Hepatocyte (in vitro differentiated cells): Measurements from ENCODE around the gene TASOR2. TPM values are rescaled to one million over a fixed set of nuclear protein-coding genes. Genes with fewer than 3 reads are reported as not detected.

ENCODE experiments used
- DNase-seq: peaks from one replicate; pipeline ENCODE4 v3.0.0-alpha.2; 2016; ENCODE audit warnings: low spot score
- H2AFZ ChIP-seq: fragments of 200-600 bp; sonication (generic); 2 replicates; pipeline ENCODE4 v1.6.0; 2016; ENCODE audit warnings: antibody characterized with exemption, mild to moderate bottlenecking
- H3K27ac ChIP-seq: fragments of 200-600 bp; sonication (generic); 2 replicates; pipeline ENCODE4 v1.5.1; 2016; ENCODE audit warnings: mild to moderate bottlenecking
- H3K27me3 ChIP-seq: fragments of 200-600 bp; sonication (generic); 2 replicates; pipeline ENCODE4 v1.6.1; 2016
- H3K36me3 ChIP-seq: fragments of 200-600 bp; sonication (generic); replicated peaks from 2 replicates; pipeline ENCODE4 v1.5.1; 2016; ENCODE audit warnings: low read depth; ENCODE audit not compliant: insufficient read depth
- H3K4me1 ChIP-seq: fragments of 200-600 bp; sonication (generic); 2 replicates; pipeline ENCODE4 v1.5.1; 2016; ENCODE audit warnings: mild to moderate bottlenecking, moderate library complexity; ENCODE audit not compliant: insufficient read depth
- H3K4me2 ChIP-seq: fragments of 200-600 bp; sonication (generic); 2 replicates; pipeline ENCODE4 v1.6.0; 2016
- H3K4me3 ChIP-seq: fragments of 200-600 bp; sonication (generic); 2 replicates; pipeline ENCODE4 v1.5.1; 2016; ENCODE audit warnings: mild to moderate bottlenecking
- H3K79me2 ChIP-seq: fragments of 200-600 bp; sonication (generic); 2 replicates; pipeline ENCODE4 v1.6.0; 2017; ENCODE audit warnings: mild to moderate bottlenecking
- H3K9me2 ChIP-seq: fragments of 200-600 bp; sonication (generic); replicated peaks from 2 replicates; pipeline ENCODE4 v1.6.0; 2017; ENCODE audit warnings: mild to moderate bottlenecking; ENCODE audit not compliant: insufficient read depth
- H3K9me3 ChIP-seq: fragments of 200-600 bp; sonication (generic); 2 replicates; pipeline ENCODE4 v1.5.1; 2016; ENCODE audit warnings: low read depth, mild to moderate bottlenecking
- H4K20me1 ChIP-seq: fragments of 200-600 bp; sonication (generic); 2 replicates; pipeline ENCODE4 v1.6.0; 2016; ENCODE audit warnings: mild to moderate bottlenecking; ENCODE audit not compliant: insufficient read depth, poor library complexity, severe bottlenecking
- CTCF ChIP-seq: fragments of 200-600 bp; sonication (generic); IDR thresholded peaks from 2 replicates; pipeline ENCODE4 v1.5.1; 2016; ENCODE audit warnings: antibody characterized with exemption, mild to moderate bottlenecking; ENCODE audit not compliant: poor library complexity
- EZH2 ChIP-seq: fragments of 200-600 bp; sonication (generic); IDR thresholded peaks from 2 replicates; pipeline ENCODE4 v1.6.1; 2016; ENCODE audit warnings: antibody characterized with exemption, mild to moderate bottlenecking, borderline replicate concordance
- EZH2phosphoT487 ChIP-seq: fragments of 200-600 bp; sonication (generic); IDR thresholded peaks from one replicate; pipeline ENCODE4 v1.6.1; 2018; ENCODE audit warnings: antibody characterized with exemption, mild to moderate bottlenecking, low read depth, moderate library complexity; ENCODE audit not compliant: unreplicated experiment, severe bottlenecking
- WGBS: methylation state at CpG from one replicate; pipeline ENCODE4 v1.1.6; 2016; ENCODE audit warnings: low lambda C conversion rate; ENCODE audit errors: missing lambda C conversion rate; 5-methylcytosine and 5-hydroxymethylcytosine counted together
- polyA plus RNA-seq: library from polyadenylated mRNA; unstranded; fragments of >200 nt; fragmentation: Nextera tagmentation; extraction: Ambion mirVana; gene quantifications from 2 replicates; pipeline ENCODE4 v1.2.1, GENCODE V29; 2016
- total RNA-seq: library from RNA; depleted of rRNA; stranded (reverse); fragments of >200 nt; gene quantifications from 2 replicates; pipeline ENCODE4 v1.2.3, GENCODE V29; 2014

The TASOR2 gene
- total and polyA plus RNA-seq, 2 experiments from 2014 or later, result 13.5 to 38.4 TPM

- WGBS, result 78% methylated on average over 8 of the region's 8 CpGs
- no peaks in the 10 kb centered on the region for H3K79me2 ChIP-seq
Observed at GRCh38 chr10:5670662-5671375, 13.8 kb upstream of the TASOR2 start.

GRCh38 chr10:5678397-5679036 lies 6.1 kb upstream of the TASOR2 start:
- Histone ChIP-seq H3K4me1 (no peaks in the 10 kb centered on the region), H4K20me1 (no peaks in the 10 kb centered on the region), H3K4me2 (no peak overlapping the region), H3K36me3 (no peaks in the 10 kb centered on the region), H3K27me3 (no peaks in the 10 kb centered on the region), H3K79me2 (no peaks in the 10 kb centered on the region), H3K27ac (no peak overlapping the region), H2AFZ (no peak overlapping the region), H3K9me3 (no peaks in the 10 kb centered on the region), H3K9me2 (no peaks in the 10 kb centered on the region), H3K4me3 (no peak overlapping the region)
- DNase-seq, result no peak
- 64% methylated on average over 9 of the region's 9 CpGs for WGBS
- TF ChIP-seq CTCF (no peak), EZH2phosphoT487 (no peak), EZH2 (no peak)

More at GRCh38 chr10:5670662-5671375, 13.8 kb upstream of the TASOR2 start:
- no peak overlapping the region for H3K4me2 ChIP-seq
- no peaks in the 10 kb centered on the region for H3K27me3 ChIP-seq
- no peak overlapping the region for H2AFZ ChIP-seq
- no peak overlapping the region for H3K4me3 ChIP-seq
- H3K9me3 ChIP-seq, result no peaks in the 10 kb centered on the region
- no peaks in the 10 kb centered on the region for H3K9me2 ChIP-seq
- DNase-seq, result no peak
- no peak for TF ChIP-seq CTCF
- TF ChIP-seq EZH2, result no peak
- TF ChIP-seq EZH2phosphoT487, result no peak
- no peaks in the 10 kb centered on the region for H3K4me1 ChIP-seq
- H4K20me1 ChIP-seq, result no peaks in the 10 kb centered on the region
- H3K27ac ChIP-seq, result no peak overlapping the region
- H3K36me3 ChIP-seq, result no peaks in the 10 kb centered on the region

GRCh38 chr10:5679037-5679435 lies 5.6 kb upstream of the TASOR2 start:
- H3K4me1 ChIP-seq, result no peaks in the 10 kb centered on the region
- no peak for DNase-seq
- 82% methylated on average over 3 of the region's 3 CpGs for WGBS
- H3K36me3 ChIP-seq, result no peaks in the 10 kb centered on the region
- H3K4me2 ChIP-seq, result no peak overlapping the region
- no peaks in the 10 kb centered on the region for H3K79me2 ChIP-seq
- no peaks in the 10 kb centered on the region for H3K9me3 ChIP-seq
- H4K20me1 ChIP-seq, result no peaks in the 10 kb centered on the region
- no peaks in the 10 kb centered on the region for H3K9me2 ChIP-seq
- H2AFZ ChIP-seq, result no peak overlapping the region
- no peak overlapping the region for H3K27ac ChIP-seq
- no peak overlapping the region for H3K4me3 ChIP-seq
- H3K27me3 ChIP-seq, result no peaks in the 10 kb centered on the region
- no peak for TF ChIP-seq CTCF
- TF ChIP-seq EZH2phosphoT487, result no peak
- no peak for TF ChIP-seq EZH2
